ENCODE data around the gene CAMKV. TPM values are rescaled to one million over a fixed set of nuclear protein-coding genes. Genes with fewer than 3 reads are reported as not detected.

CAMKV gene
- total and polyA plus RNA-seq, 2 of the 4 experiments (the other 2 are of a cell fraction), result not detected

DNA sequence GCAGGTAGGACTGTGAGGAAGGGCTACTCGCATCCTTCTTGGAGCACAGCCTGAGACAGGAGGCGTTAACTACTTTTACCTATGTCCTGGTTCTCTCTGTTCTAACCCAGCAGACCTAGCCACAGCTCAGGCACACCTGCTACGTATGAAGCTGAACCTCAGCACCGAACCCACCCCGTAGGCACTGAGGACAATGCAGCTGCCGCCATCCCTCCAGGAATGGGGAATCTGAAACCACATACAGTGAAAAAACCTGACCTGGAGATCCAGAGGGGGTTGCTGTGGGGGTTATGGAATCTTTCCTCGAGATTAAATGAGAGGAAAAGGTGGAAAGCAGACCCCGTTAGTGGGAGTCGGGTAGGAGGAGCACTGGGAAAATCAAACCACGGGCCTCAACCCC is 19.6 kb upstream of the CAMKV start:
- Histone ChIP-seq H3K36me3 (ENCODE audit: control insufficient read depth, insufficient read depth, low read length) (no peaks in the 10 kb centered on the region), H2BK120ac (ENCODE audit: low read depth, low read length) (no peak overlapping the region), H4K20me1 (ENCODE audit: insufficient read depth, low read length) (no peaks in the 10 kb centered on the region), H2BK20ac (ENCODE audit: low read depth, low read length) (no peak overlapping the region), H3K9me1 (ENCODE audit: insufficient read depth, low read length) (no peaks in the 10 kb centered on the region), H3K4me3 (ENCODE audit: insufficient read depth, low read depth, low read length) (no peak overlapping the region), H3K79me1 (ENCODE audit: low read depth in 1 of 2, low read length in 2 of 2) (no peaks in the 10 kb centered on the region), H2BK5ac (ENCODE audit: low read depth, low read length, poor library complexity, severe bottlenecking) (no peak overlapping the region), H3K4me1 (ENCODE audit: control insufficient read depth, insufficient read depth, low read length) (no peaks in the 10 kb centered on the region), H3K18ac (ENCODE audit: low read depth, low read length) (no peak overlapping the region), H4K91ac (ENCODE audit: insufficient read depth, low read depth, low read length) (no peak overlapping the region), H3K56ac (ENCODE audit: extremely low read depth, insufficient read depth, low read length) (no peak overlapping the region), H3K14ac (replicated peaks; ENCODE audit: low read depth, low read length) (no peak overlapping the region), H3K4me2 (ENCODE audit: low read depth, low read length) (no peak overlapping the region), H3K23ac (ENCODE audit: low read depth, low read length) (no peak overlapping the region), H2AFZ (replicated peaks; ENCODE audit: low read length, poor library complexity) (no peak overlapping the region), H2AK5ac (ENCODE audit: low read depth, low read length) (no peak overlapping the region), H4K5ac (ENCODE audit: low read depth, low read length) (no peak overlapping the region), H3K9ac (ENCODE audit: low read depth, low read length) (no peak overlapping the region), H2AK9ac (replicated peaks; ENCODE audit: low read depth, low read length, poor library complexity) (no peak overlapping the region), H4K8ac (ENCODE audit: low read depth in 2 of 2, low read length in 2 of 2) (no peak overlapping the region), H3K27me3 (ENCODE audit: control insufficient read depth, insufficient read depth, low read length) (peaks cover 8% of the 10 kb centered on the region; the same call in 1 of the 2 replicates), H3K9me3 (ENCODE audit: control insufficient read depth, insufficient read depth, low read length) (no peaks in the 10 kb centered on the region), H3K4ac (ENCODE audit: low read depth, low read length) (no peak overlapping the region), H2BK15ac (ENCODE audit: low read depth, low read length) (no peak overlapping the region), H3K27ac (ENCODE audit: insufficient read depth, low read length) (no peak overlapping the region)
- dilution Hi-C loops (cut with HindIII; ENCODE audit: low sequenced_read_pairs, unreplicated experiment) (no loop called here), in situ Hi-C loops (cut with MboI; ENCODE audit: low sequenced_read_pairs) (no loop called here), intact Hi-C loops (cut with micrococcal nuclease) (no loop called here)
- ATAC-seq (ENCODE audit: low read depth) (no peak), DNase-seq (no peak)
- ChIA-PET CTCF (interaction anchor here (0.6 kb wide), 1 partner anchor 10 kb away, joined by 3 read pairs; no protein-coding TSS in a partner anchor), POLR2A (ENCODE audit: unreplicated experiment) (no interaction called here)
- WGBS, 2 experiments (ENCODE audit: extremely low coverage in 2 of 2, insufficient read length in 1 of 2), result 20% methylated on average over 1 of the region's 10 CpGs; no CpG with 5 or more reads in 1 of the 2 experiments
- TF ChIP-seq BHLHE40 (IDR thresholded peaks at IDR 0.05; ENCODE audit: low read depth, low read length) (no peak), NFE2L2 (IDR thresholded peaks at IDR 0.05; ENCODE audit: low read depth, low read length) (no peak), POLR2A (IDR thresholded peaks at IDR 0.05; ENCODE audit: low read depth, low read length) (no peak), CEBPB (IDR thresholded peaks at IDR 0.05; ENCODE audit: low read depth, low read length) (no peak), MAZ (IDR thresholded peaks at IDR 0.05; ENCODE audit: borderline replicate concordance, low read depth, low read length) (no peak), RCOR1 (IDR thresholded peaks at IDR 0.05; ENCODE audit: insufficient replicate concordance, low read length) (no peak), CTCF (conservative IDR thresholded peaks at IDR 0.05; ENCODE audit: low read depth, low read length) (no peak), MXI1 (IDR thresholded peaks at IDR 0.05; ENCODE audit: borderline replicate concordance, low read depth, low read length) (no peak), RAD21 (IDR thresholded peaks at IDR 0.05; ENCODE audit: low read length) (no peak)
- TF ChIP-seq, protein P1, sequence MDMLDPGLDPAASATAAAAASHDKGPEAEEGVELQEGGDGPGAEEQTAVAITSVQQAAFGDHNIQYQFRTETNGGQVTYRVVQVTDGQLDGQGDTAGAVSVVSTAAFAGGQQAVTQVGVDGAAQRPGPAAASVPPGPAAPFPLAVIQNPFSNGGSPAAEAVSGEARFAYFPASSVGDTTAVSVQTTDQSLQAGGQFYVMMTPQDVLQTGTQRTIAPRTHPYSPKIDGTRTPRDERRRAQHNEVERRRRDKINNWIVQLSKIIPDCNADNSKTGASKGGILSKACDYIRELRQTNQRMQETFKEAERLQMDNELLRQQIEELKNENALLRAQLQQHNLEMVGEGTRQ (IDR thresholded peaks at IDR 0.05; ENCODE audit: low read depth, low read length), result no peak
- TF ChIP-seq, protein P2, sequence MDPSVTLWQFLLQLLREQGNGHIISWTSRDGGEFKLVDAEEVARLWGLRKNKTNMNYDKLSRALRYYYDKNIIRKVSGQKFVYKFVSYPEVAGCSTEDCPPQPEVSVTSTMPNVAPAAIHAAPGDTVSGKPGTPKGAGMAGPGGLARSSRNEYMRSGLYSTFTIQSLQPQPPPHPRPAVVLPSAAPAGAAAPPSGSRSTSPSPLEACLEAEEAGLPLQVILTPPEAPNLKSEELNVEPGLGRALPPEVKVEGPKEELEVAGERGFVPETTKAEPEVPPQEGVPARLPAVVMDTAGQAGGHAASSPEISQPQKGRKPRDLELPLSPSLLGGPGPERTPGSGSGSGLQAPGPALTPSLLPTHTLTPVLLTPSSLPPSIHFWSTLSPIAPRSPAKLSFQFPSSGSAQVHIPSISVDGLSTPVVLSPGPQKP (IDR thresholded peaks at IDR 0.05; ENCODE audit: borderline replicate concordance, low read depth, low read length), result no peak
- no TSS peak for BruUV-seq (replicated peaks)
